GM18909 (cell line): ENCODE measurements around the gene SV2C.
"Not testable (repeated sequence)": the region's sequence is repeated elsewhere in the genome, so short reads cannot be mapped to it uniquely, and the experiment has no call there.

ENCODE experiments used
- ATAC-seq: cut with Tn5 transposase; IDR thresholded peaks from one replicate; pipeline ENCODE4 v1.9.1; 2021; ENCODE audit warnings: mild to moderate bottlenecking; ENCODE audit not compliant: unreplicated experiment, poor library complexity

Gene SV2C

DNA sequence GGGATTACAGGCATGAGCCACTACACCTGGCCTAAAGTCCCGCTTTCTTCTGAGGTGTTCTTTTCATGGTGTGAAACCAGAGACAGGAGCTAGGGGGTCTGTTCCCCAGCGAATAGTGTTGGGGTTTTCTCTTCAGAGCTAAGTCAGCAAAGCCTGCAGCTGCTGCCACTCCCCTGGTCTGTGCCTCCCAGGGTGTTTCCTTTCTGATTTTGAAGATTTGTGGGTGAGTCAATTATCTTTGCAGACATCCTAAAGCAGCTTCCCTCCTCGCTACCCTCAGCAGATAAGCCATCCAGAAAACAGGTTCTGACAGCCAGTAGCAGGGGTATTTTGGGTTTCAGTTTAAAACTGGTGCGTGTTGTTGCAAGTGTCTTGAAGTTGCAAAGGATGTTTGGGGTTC is 247.9 kb downstream of the SV2C start:
- no peak for ATAC-seq

DNA sequence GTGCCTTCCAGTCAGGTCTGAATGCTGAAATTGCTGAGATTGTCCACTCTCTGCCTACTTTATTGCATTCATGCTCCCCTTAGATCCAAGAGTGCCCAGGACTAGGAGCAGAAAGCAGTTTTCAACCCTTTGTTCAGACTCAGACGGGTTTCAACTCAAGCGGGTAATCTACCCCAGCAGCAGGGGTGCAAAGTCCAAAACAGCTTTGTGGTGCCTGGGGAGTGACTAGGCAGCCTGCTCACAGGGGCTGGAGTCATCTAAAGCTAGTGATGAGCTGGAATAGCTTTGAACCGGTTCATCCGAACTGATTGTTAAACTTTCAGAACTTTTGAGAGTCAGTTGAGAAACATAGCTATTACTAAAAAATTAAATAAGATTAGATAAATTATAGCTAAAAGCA is 248.9 kb downstream of the SV2C start:
- no peak for ATAC-seq

DNA sequence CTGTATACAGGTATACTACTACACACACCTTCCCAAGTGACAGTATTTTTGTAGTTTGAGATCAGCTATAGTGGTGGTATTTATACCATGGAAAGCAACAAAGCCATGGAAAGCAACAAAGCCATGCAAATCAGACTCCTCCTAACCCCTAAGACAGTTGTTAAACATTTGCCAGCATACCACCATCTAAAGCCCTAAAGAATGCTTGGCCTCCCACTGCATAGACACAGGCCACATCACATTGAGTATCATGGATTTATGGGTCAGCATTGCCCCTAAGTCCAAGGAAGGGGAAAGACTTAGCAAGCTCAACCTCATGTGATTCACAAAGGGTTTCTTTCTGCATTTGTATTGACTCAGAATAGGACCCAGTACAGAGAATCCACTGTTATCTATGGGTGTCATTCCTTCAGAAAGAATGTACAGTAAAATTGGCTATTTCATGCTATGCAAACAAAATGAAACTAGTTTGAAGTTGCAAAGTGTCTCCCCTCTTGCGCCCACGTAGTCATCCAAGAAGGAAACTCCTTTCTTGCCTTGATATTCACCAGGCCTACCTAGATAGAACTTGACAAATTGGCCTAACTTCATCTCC is 249.5 kb downstream of the SV2C start:
- ATAC-seq: no peak

DNA sequence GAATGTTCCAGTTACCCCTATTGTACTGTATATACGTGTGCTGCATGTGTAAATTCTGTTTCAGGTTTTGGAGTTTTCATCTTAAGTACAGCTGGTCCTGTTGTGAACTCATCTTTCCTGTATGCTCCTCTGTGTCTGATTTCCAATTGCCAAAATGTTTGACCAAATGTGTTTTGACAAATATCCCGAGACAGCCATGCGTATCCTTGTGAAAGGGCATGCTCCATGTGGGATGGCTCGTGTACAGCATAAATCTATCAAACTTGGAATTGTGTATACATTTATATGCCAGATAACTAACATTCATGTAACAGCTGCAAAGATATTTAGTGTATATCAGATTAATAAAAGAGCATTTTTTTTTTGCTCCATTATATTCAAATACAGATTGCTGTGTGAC is 250.4 kb downstream of the SV2C start:
- ATAC-seq: no peak

DNA sequence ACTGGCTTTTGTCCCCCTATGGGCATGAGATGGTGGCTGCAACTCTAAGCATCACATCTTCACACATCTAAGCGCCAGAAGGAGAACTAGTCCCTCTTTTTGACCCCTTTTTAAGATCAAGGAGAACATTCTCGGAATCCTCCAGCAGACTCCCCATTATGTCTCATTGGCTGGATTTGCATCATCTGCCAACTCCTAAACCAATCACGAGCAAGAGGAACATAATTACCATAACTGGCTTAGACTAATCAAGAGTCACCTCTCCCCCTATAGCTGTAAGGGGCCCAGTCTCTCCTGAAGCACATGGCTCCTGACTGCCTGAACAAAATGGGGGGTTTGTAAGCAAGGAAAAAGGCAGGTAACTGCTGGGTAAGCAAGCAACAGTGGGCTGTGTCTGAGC is 251.4 kb downstream of the SV2C start:
- ATAC-seq: no peak

DNA sequence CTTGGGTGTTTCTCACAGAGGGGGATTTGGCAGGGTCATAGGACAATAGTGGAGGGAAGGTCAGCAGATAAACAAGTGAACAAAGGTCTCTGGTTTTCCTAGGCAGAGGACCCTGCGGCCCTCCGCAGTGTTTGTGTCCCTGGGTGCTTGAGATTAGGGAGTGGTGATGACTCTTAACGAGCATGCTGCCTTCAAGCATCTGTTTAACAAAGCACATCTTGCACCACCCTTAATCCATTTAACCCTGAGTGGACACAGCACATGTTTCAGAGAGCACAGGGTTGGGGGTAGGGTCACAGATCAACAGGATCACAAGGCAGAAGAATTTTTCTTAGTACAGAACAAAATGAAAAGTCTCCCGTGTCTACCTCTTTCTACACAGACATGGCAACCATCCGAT is 252.3 kb downstream of the SV2C start:
- not testable (repeated sequence) for ATAC-seq

DNA sequence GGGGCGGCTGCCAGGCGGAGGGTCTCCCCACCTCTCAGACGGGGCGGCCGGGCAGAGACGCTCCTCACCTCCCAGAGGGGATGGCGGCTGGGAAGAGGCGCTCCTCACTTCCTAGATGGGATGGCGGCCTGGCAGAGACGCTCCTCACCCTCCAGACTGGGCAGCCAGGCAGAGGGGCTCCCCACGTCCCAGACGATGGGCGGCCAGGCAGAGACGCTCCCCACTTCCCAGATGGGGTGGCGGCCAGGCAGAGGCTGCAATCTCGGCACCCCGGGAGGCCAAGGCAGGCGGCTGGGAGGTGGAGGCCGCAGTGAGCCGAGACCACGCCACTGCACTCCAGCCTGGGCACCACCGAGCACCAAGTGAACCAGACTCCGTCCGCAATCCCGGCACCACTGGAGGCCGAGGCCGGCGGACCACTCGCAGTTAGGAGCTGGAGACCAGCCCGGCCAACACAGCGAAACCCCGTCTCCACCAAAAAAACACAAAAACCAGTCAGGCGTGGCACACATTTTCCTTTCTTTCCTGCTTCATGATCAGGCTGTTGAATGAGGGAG is 253.1 kb downstream of the SV2C start:
- ATAC-seq: not testable (repeated sequence)

DNA sequence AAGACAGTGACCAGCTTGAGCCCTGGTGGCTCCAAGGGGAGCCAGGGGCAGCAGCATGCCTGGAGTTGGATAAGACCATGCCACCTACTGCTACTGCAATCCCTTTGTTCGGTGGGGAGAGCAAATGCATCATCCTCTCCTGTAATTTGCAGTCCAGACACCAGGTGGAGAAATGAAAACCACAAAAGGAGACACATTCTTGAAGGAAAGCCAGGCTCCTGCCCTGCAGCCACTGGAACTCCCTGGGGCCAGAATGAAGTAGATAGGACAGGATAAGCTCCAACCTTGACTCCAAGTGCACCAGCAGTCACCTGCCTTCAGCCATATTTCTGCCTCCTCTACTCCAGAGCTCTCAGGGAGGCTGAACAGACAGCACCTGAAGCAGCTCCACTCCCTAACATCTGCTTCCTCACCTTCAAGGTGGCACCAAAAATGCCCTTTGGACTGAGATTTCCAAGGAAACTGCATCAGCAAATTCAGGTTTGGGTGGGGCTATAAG is 254.8 kb downstream of the SV2C start:
- no peak for ATAC-seq

DNA sequence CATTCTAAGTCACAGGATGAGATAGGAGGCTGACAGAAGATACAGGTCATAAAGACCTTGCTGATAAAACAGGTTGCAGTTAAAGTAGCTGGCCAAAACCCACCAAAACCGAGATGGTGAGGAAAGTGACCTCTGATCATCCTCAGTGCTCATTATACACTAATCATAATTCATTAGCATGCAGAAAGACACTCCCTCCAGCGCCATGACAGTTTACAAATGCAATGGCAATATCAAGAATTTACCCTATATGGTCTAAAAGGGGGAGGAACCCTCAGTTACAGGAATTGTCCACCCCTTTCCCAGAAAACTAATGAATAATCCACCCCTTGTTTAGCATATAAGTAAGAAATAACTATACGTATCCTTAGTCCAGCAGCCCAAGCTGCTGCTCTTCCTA is 256.7 kb downstream of the SV2C start:
- ATAC-seq: no peak

DNA sequence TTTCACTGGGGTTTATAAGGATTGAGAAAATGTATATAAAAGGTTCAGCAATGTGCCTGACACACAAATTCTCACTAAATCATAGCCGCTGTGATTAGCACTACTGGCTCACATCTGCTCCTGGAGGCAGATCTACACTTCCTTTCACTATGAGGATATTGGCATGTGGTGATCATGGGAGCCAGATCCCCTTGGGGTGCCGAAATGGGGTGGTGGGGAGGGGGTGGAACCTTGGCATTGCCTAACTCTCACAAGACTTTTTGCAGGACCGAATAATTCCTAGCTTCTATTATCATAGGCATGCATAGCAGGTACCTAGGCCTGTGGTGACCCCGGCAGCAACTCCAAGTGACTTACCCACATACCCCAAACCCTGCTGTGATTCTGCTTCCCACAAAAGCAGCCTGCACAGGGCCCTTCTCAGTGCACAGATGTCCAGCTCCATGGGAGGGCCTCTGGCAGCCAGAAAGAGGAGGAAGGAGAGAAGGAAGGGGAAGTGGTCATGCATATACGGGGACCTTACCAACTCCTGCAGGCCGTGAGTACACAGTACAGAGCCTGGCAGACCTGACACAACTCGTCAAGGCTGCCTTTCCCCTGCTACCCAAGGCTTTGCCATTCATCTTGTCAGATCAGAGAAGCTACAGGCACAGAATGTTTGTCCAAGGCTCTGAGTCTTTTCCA is 258.6 kb downstream of the SV2C start:
- ATAC-seq: no peak

DNA sequence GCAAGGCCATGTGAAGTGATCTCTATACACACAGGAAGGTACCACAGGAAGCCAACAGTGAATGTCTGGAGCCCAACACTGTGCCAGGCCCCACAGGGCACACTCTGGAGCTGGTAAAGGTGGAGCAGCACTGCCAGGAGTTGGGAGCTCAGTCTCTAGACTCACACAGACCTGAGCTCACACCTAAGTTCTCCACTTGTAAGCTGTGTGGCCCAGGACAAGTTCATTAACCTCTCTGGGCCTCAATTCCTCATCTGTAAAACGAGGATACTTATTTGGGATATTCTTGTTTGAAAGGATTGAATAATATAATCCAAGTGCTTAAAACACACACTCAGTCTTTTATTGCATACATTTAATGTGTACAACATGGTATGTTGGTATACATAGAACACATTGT is 259.3 kb downstream of the SV2C start:
- ATAC-seq: no peak

DNA sequence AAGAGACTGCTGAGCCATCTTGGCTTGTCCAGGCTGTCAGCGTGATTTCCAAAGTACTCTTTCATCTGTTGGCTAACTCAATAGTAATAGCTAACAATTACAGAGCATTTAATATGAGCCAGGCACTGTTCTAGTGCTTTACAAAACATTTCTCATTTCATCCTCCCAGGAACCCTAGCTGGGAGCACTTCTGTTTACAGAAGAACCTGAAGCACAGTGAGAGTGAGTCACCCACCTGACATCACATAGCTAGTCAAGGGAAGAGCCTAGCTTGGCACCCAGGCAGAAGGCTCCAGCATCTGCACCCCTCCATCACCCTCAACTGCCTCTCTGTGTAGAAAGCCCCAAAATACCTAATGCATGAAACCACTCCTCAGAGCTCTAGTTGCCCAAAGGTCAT is 262.4 kb downstream of the SV2C start:
- no peak for ATAC-seq

DNA sequence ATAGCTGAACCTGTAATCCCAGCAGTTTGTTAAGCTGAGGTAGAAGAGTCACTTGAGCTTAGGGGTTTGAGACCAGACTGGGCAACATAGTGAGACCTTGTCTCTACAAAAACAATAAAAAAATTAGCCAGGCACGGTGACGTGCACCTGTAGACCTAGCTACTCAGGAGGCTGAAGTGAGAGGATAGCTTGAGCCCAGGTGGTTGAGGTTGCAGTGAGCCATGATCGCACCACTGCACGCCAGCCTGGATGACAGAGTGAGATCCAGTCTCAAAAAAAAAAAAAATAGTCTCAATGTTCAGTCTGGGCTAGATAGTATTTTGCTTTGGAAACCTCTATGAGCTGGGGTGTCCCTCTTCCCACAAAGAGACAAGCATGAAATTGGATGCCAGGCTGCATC is 268.0 kb downstream of the SV2C start:
- peak; percentile 16 for ATAC-seq

DNA sequence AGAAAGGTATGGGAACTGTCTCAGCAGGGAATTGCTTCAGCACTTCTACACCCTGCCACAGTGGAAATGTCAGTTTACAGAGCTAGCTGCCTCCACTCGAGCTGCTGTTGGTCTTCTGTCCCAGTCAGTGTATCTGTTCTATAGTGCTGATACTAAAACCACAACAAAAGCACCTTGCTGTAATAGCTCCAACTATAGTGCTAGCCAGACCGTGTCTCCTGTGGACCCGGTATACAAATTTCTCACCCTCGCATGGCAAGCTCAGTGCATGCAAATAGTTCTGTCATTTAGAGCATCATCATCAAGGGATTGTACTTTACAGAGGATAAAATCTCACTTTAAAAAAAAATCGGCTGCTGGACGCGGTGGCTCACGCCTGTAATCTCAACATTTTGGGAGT is 268.4 kb downstream of the SV2C start:
- ATAC-seq: peak; percentile 99

DNA sequence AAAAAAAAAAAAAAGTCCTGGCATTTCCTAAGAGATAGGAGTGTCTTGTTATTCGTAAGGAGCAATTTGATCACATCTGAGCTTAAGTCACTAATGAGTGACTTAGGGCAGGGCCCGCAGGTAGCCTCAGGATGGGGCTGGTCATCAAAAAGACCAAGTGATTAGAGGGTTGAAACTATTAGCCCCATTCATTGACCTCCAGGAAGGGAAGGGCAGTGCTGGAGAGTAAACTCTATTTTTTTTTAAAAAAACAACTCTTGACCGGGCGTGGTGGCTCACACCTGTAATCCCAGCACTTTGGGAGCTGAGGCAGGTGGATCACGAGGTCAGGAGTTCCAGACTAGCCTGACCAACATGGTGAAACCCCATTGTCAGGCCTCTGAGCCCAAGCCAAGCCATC is 273.7 kb downstream of the SV2C start:
- ATAC-seq: no peak

DNA sequence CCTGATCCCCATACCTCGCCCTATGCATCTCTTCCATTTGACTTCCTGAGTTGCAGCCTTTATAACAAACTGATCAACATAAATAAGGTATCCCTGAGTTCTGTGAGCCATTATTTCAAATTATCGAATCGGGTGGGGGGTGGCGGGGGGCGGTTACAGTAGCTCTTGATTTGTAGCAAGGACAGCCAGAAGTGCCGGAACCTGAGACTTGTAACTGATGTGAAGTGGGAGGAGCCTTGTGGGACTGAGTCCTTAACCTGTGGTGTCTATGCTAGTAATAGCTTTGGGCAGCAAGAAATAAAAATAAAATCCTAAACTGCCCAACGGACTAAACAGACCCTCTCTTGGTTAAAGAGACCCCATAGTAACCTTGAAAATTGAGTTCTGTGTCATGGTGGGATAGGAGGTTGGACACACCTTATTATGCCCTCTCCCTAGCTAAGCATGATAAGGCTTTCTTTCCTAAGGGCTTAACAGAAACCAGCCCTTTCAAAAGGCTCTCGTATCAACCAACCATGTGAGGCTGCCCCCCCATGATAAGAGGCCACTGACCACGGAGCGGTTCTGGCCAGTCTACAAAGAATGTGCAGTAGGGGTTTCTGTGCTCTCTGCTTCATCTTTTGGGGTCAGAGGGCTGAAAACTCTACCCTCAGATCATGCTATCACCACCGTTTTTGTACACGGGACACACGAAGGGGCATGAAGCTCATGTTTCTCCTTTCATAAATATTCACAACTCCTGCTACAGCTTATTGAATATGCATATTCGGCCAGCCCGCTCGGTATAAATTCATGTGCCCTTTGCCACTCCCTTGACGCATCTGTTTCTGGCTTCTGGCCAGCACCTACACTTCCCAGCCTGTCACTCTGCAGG is 280.4 kb downstream of the SV2C start:
- ATAC-seq: no peak

DNA sequence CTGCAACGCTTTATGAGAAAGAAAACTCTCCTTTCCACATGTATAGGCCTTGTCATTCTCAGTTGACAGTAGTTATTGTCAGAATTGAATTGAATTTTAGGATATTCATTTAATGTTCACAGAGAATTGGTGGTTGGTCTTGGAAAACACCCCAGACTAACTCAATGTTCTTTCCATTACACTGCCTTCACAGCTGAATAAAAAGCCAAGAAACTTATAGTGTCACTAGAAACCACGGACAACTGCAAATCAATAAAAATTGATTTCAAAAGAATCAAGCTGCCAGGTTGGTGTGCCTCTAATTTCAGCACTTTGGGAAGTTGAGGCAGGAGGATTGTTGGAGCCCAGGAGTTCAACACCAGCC is 281.0 kb downstream of the SV2C start:
- ATAC-seq: no peak

DNA sequence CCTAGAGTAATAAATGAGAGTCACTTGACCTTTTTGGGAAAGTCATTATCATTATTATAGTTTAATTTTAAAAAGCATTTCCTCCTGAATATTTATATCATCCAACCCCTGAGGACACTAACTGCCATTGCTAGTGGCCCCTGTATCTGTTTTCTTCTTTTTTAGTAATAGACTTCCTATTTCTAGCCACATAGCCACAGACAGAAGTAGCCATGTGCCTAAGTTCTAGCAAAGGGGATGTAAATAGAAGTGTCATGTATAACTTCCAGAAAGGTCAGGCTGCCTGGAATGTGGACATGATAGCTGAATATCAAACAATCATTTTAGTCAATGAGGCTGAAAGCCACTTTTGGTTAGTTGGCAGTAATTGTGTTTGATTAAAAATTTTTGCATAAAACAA is 282.4 kb downstream of the SV2C start:
- no peak for ATAC-seq

DNA sequence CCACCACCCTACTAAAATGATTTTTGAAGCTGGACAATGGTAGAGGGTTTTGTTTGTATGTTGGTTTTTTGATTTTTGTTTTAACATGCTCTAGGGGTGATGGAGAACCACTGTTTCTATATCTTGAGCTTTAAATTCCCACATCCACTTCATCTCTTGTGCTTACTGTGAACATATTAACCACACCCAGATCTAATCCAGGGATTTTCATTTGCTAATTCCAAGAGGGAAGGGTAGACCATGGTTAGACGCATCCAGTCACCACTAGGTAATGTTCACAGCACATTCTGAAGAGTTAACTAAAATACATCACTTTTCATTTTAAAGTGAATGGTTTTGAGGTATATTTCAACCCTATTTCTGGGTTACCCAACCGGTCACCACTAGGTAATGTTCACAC is 283.4 kb downstream of the SV2C start:
- no peak for ATAC-seq

DNA sequence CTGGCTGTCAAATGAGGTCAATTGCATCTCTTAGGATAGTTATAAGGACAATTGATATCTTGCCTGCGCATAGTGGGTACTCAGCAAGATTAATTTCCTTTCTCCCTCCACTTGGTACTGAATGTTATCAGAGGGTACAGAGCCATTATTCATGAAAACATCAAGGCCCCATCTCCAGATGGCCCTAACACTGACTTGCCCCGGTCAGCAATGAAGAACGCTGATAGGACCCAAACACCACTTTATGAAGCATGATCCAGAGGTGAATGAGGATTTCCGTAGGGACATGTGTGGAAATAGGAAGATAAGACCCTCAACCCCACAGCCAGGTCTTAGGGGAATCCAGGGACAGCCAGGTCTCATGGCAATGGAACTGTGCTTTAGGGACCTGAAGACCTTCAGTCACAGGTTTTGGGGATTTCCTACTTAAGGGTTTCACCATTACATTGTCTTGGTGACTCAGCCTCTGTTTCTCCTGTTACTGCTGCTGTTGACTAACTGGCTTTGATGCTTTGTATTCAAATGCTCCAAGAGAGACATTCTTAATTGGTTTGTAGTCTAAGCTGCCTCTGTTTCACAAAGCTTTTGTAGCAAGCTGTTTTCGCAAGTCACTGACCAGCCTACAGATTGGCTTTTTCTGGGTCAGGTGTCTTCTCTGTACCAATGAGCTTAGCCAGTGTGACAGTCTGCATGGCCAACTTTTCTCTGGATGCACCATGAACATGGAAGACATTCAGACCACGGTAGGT is 284.6 kb downstream of the SV2C start:
- no peak for ATAC-seq
